HEK293 (cell line): Measurements from ENCODE around the gene CSMD2.

Experiments
- CTCF ChIA-PET: fragments of 350-600 bp; formaldehyde crosslinking; extraction: SDS; loops from one replicate; lab custom pipeline; 2021; ENCODE audit warnings: antibody characterized with exemption; lab: Yijun Ruan, JAX
- POLR2A ChIA-PET: fragments of 300-600 bp; formaldehyde crosslinking; extraction: SDS; loops from one replicate; lab custom pipeline; 2020; ENCODE audit warnings: antibody characterized with exemption, inconsistent platforms; lab: Yijun Ruan, JAX
- H3K27ac ChIP-seq: fragments of 200-500 bp; sonication (Bioruptor generic); 2 replicates; pipeline ENCODE4 v1.5.1; 2014; ENCODE audit warnings: low read depth, low read length, control low read depth, inconsistent platforms; ENCODE audit errors: extremely low read depth
- H3K36me3 ChIP-seq, 2 experiments: fragments of 200-500 bp in 1 of 2; sonication (Bioruptor generic) in 1 of 2; 1 replicate in 1 of 2; 2 replicates in 1 of 2; pipeline ENCODE4 v1.5.1; 2014 to 2017; ENCODE audit warnings: inconsistent platforms in 2 of 2, low read length in 2 of 2; ENCODE audit not compliant: control insufficient read depth in 2 of 2, insufficient read depth in 1 of 2
- H3K4me1 ChIP-seq: fragments of 200-500 bp; sonication (Bioruptor generic); 2 replicates; pipeline ENCODE4 v1.5.1; 2014; ENCODE audit warnings: mild to moderate bottlenecking, low read length, inconsistent platforms; ENCODE audit not compliant: control insufficient read depth, insufficient read depth
- H3K4me3 ChIP-seq: 2 replicates; pipeline ENCODE4 v1.5.1; 2011; ENCODE audit warnings: low read depth, mild to moderate bottlenecking, control low read depth, low read length, moderate library complexity
- H3K9me3 ChIP-seq: fragments of 200-500 bp; sonication (Bioruptor generic); 2 replicates; pipeline ENCODE4 v1.5.1; 2014; ENCODE audit warnings: low read depth, low read length, inconsistent platforms; ENCODE audit not compliant: control insufficient read depth, insufficient read depth
- KLF10 ChIP-seq: fragments of 450-650 bp; IDR thresholded peaks from 2 replicates; pipeline ENCODE4 v1.5.1; 2018; ENCODE audit warnings: missing biosample characterization, mild to moderate bottlenecking, missing genetic modification characterization
- MYNN ChIP-seq: fragments of 450-650 bp; formaldehyde crosslinking; IDR thresholded peaks from 2 replicates; pipeline ENCODE4 v1.5.1; 2016; ENCODE audit warnings: missing biosample characterization, missing genetic modification characterization, borderline replicate concordance
- PRDM1 ChIP-seq: fragments of 450-650 bp; formaldehyde crosslinking; IDR thresholded peaks from 2 replicates; pipeline ENCODE4; 2016; ENCODE audit warnings: missing biosample characterization, missing genetic modification characterization
- PRDM6 ChIP-seq: fragments of 450-650 bp; formaldehyde crosslinking; IDR thresholded peaks from 2 replicates; pipeline ENCODE4 v1.5.1; 2017; ENCODE audit warnings: missing biosample characterization, missing genetic modification characterization
- SP3 ChIP-seq: fragments of 450-650 bp; formaldehyde crosslinking; IDR thresholded peaks from 2 replicates; pipeline ENCODE4 v1.5.1; 2016; ENCODE audit warnings: missing biosample characterization, missing genetic modification characterization
- ZBTB1 ChIP-seq: fragments of 450-650 bp; formaldehyde crosslinking; IDR thresholded peaks from 2 replicates; pipeline ENCODE4 v1.5.1; 2016; ENCODE audit warnings: missing biosample characterization, missing genetic modification characterization
- ZBTB10 ChIP-seq: fragments of 450-650 bp; formaldehyde crosslinking; IDR thresholded peaks from 2 replicates; pipeline ENCODE4 v1.5.1; 2016; ENCODE audit warnings: missing biosample characterization, missing genetic modification characterization
- ZBTB20 ChIP-seq: fragments of 450-650 bp; formaldehyde crosslinking; IDR thresholded peaks from 2 replicates; pipeline ENCODE4 v1.5.1; 2016; ENCODE audit warnings: missing biosample characterization, missing genetic modification characterization
- ZFHX2 ChIP-seq: fragments of 450-650 bp; formaldehyde crosslinking; conservative IDR thresholded peaks from 2 replicates; pipeline ENCODE4 v1.5.1; 2016; ENCODE audit warnings: missing biosample characterization, missing genetic modification characterization
- ZFP69B ChIP-seq: fragments of 450-650 bp; formaldehyde crosslinking; IDR thresholded peaks from 2 replicates; pipeline ENCODE4 v1.5.1; 2016; ENCODE audit warnings: missing biosample characterization, missing genetic modification characterization
- ZNF146 ChIP-seq: fragments of 450-650 bp; formaldehyde crosslinking; IDR thresholded peaks from 2 replicates; pipeline ENCODE4 v1.5.1; 2016; ENCODE audit warnings: missing biosample characterization, missing genetic modification characterization
- ZNF148 ChIP-seq: fragments of 450-650 bp; formaldehyde crosslinking; IDR thresholded peaks from 2 replicates; pipeline ENCODE4 v1.5.0; 2017; ENCODE audit warnings: missing biosample characterization, missing genetic modification characterization, borderline replicate concordance
- ZNF174 ChIP-seq: fragments of 450-650 bp; formaldehyde crosslinking; IDR thresholded peaks from 2 replicates; pipeline ENCODE4 v1.5.0; 2017; ENCODE audit warnings: missing biosample characterization, mild to moderate bottlenecking, missing genetic modification characterization
- ZNF248 ChIP-seq: fragments of 450-650 bp; formaldehyde crosslinking; IDR thresholded peaks from 2 replicates; pipeline ENCODE4 v1.5.1; 2017; ENCODE audit warnings: missing biosample characterization, missing genetic modification characterization
- ZNF274 ChIP-seq, 2 experiments: fragments of 200-500 bp in 1 of 2; fragments of 450-650 bp in 1 of 2; sonication (Bioruptor generic) in 1 of 2; formaldehyde crosslinking in 1 of 2; IDR thresholded peaks; 2 replicates each; pipeline versions ENCODE4 v1.5.1 to v1.6.1; 2014 to 2016; ENCODE audit warnings: borderline replicate concordance in 1 of 2, inconsistent platforms in 1 of 2, low read length in 1 of 2, missing biosample characterization in 1 of 2, missing genetic modification characterization in 1 of 2
- ZNF292 ChIP-seq: fragments of 450-650 bp; formaldehyde crosslinking; IDR thresholded peaks from 2 replicates; pipeline ENCODE4 v1.5.1; 2016; ENCODE audit warnings: low read depth, missing biosample characterization, missing genetic modification characterization, borderline replicate concordance
- ZNF37A ChIP-seq: fragments of 450-650 bp; IDR thresholded peaks from 2 replicates; pipeline ENCODE4 v1.5.1; 2018; ENCODE audit warnings: missing biosample characterization, missing genetic modification characterization
- ZNF391 ChIP-seq: fragments of 450-650 bp; formaldehyde crosslinking; IDR thresholded peaks from 2 replicates; pipeline ENCODE4 v1.5.1; 2016; ENCODE audit warnings: low read depth, missing biosample characterization, missing genetic modification characterization, borderline replicate concordance
- ZNF473 ChIP-seq: fragments of 450-650 bp; formaldehyde crosslinking; IDR thresholded peaks from 2 replicates; pipeline ENCODE4 v1.5.1; 2017; ENCODE audit warnings: missing biosample characterization, missing genetic modification characterization
- ZNF555 ChIP-seq: fragments of 450-650 bp; formaldehyde crosslinking; conservative IDR thresholded peaks from 2 replicates; pipeline ENCODE4 v1.5.1; 2017; ENCODE audit warnings: missing biosample characterization, mild to moderate bottlenecking, missing genetic modification characterization, inconsistent platforms
- ZNF560 ChIP-seq: fragments of 450-650 bp; formaldehyde crosslinking; IDR thresholded peaks from 2 replicates; pipeline ENCODE4 v1.5.1; 2017; ENCODE audit warnings: missing biosample characterization, missing genetic modification characterization, borderline replicate concordance
- ZNF777 ChIP-seq: fragments of 450-650 bp; formaldehyde crosslinking; IDR thresholded peaks from 2 replicates; pipeline ENCODE4 v1.5.1; 2017; ENCODE audit warnings: missing biosample characterization, missing genetic modification characterization, borderline replicate concordance
- ZNF792 ChIP-seq: fragments of 450-650 bp; formaldehyde crosslinking; IDR thresholded peaks from 2 replicates; pipeline ENCODE4 v1.5.1; 2016; ENCODE audit warnings: missing biosample characterization, missing genetic modification characterization
- ZSCAN5A ChIP-seq: fragments of 450-650 bp; formaldehyde crosslinking; IDR thresholded peaks from 2 replicates; pipeline ENCODE4 v1.5.1; 2016; ENCODE audit warnings: missing biosample characterization, missing genetic modification characterization

CSMD2 gene

GRCh38 chr1:33797849-33798248 is 367.2 kb downstream of the CSMD2 start:
- no peaks in the 10 kb centered on the region for H3K9me3 ChIP-seq
- CTCF ChIA-PET, result no interaction called here
- TF ChIP-seq ZNF248 (tag by site-specific recombination) (no peak), ZNF274 (IDR thresholded peaks at IDR 0.05; ENCODE audit: low read length) (no peak), ZNF274 (tag by site-specific recombination; IDR thresholded peaks at IDR 0.05; ENCODE audit: borderline replicate concordance) (no peak), ZNF391 (tag by site-specific recombination) (no peak), ZBTB1 (tag by site-specific recombination) (no peak), ZSCAN5A (no peak), PRDM1 (tag by site-specific recombination) (no peak)
- TF ChIP-seq, all 188 proteins: peak for 0
- H3K36me3 ChIP-seq, result no peaks in the 10 kb centered on the region
- no peak overlapping the region for H3K27ac ChIP-seq
- POLR2A ChIA-PET, result no interaction called here
- H3K4me3 ChIP-seq, result no peak overlapping the region
- H3K4me1 ChIP-seq, result no peaks in the 10 kb centered on the region

GRCh38 chr1:33792651-33793050 is 372.4 kb downstream of the CSMD2 start:
- Histone ChIP-seq H3K36me3 (no peaks in the 10 kb centered on the region), H3K27ac (no peak overlapping the region), H3K4me1 (no peaks in the 10 kb centered on the region), H3K4me3 (no peak overlapping the region), H3K9me3 (no peaks in the 10 kb centered on the region)
- TF ChIP-seq ZNF174, result no peak
- no peak for TF ChIP-seq ZNF473 (tag by site-specific recombination)
- TF ChIP-seq ZNF148, result no peak
- no peak for TF ChIP-seq ZNF146 (tag by site-specific recombination)
- TF ChIP-seq ZFP69B (tag by site-specific recombination), result no peak
- ChIA-PET POLR2A (no interaction called here), CTCF (interaction anchor here (0.6 to 0.7 kb wide), 2 partner anchors 13 to 151 kb away, joined by 3 to 4 read pairs; no protein-coding TSS in a partner anchor)

- ChIA-PET CTCF (no interaction called here), POLR2A (no interaction called here)
- H3K27ac ChIP-seq, result no peak overlapping the region
- H3K4me1 ChIP-seq, result no peaks in the 10 kb centered on the region
- H3K36me3 ChIP-seq, result no peaks in the 10 kb centered on the region
- H3K4me3 ChIP-seq, result no peak overlapping the region
- no peaks in the 10 kb centered on the region for H3K9me3 ChIP-seq
- no peak for TF ChIP-seq ZNF37A
- TF ChIP-seq ZFHX2, result no peak
- no peak for TF ChIP-seq ZNF777 (tag by site-specific recombination)
- no peak for TF ChIP-seq ZNF391 (tag by site-specific recombination)
- no peak for TF ChIP-seq KLF10 (tag by site-specific recombination)
- TF ChIP-seq MYNN, result no peak
- no peak for TF ChIP-seq PRDM6 (tag by site-specific recombination)
- TF ChIP-seq ZNF292 (tag by site-specific recombination), result no peak
- no peak for TF ChIP-seq ZNF555 (tag by site-specific recombination)
- TF ChIP-seq ZBTB10 (tag by site-specific recombination), result no peak
- no peak for TF ChIP-seq ZNF560 (tag by site-specific recombination)
- no peak for TF ChIP-seq ZBTB20 (tag by site-specific recombination)
- TF ChIP-seq ZNF792 (tag by site-specific recombination), result no peak
- TF ChIP-seq SP3 (tag by site-specific recombination), result no peak
These were observed 372.8 kb downstream of the CSMD2 start for GRCh38 chr1:33792216-33792615.
